ENCODE data around the gene CRYBB1. TPM values are rescaled to one million over a fixed set of nuclear protein-coding genes. Genes with fewer than 3 reads are reported as not detected.

CRYBB1 gene
- total RNA-seq, 4 donors from 2014 or later, result 0.55 to 4.1 TPM; not detected in 2

GRCh38 chr22:26589367-26589844 is 28.4 kb downstream of the CRYBB1 start:
- TF ChIP-seq POLR2A (IDR thresholded peaks at IDR 0.05), result no peak
- peak in 1 of 4 experiments; percentile 4 for TF ChIP-seq CTCF (IDR thresholded peaks at IDR 0.05)
- intact Hi-C loops (cut with DNase I; ENCODE audit: low total_unique reads), result no loop called here
- peak; percentile 24 to 33 for DNase-seq
- Histone ChIP-seq H3K4me3 (peak overlapping the region; percentile 37 to 99), H3K27me3 (no peaks in the 10 kb centered on the region), H3K36me3 (no peaks in the 10 kb centered on the region), H3K4me1 (peaks cover 0 to 6% of the 10 kb centered on the region in 2 donors), H3K27ac (peak overlapping the region; percentile 56 to 88), H3K9me3 (no peaks in the 10 kb centered on the region)

GRCh38 chr22:26588729-26589366 is 29.0 kb downstream of the CRYBB1 start:
- Histone ChIP-seq H3K27ac (peak overlapping the region; percentile 56 to 88), H3K9me3 (no peaks in the 10 kb centered on the region), H3K36me3 (no peaks in the 10 kb centered on the region), H3K27me3 (no peaks in the 10 kb centered on the region), H3K4me3 (peak overlapping the region; percentile 37 to 99), H3K4me1 (peaks cover 0 to 6% of the 10 kb centered on the region in 2 donors)
- intact Hi-C loops (cut with DNase I; ENCODE audit: low total_unique reads), result no loop called here
- no peak for DNase-seq
- TF ChIP-seq POLR2A (IDR thresholded peaks at IDR 0.05) (no peak), CTCF (IDR thresholded peaks at IDR 0.05) (no peak)

DNA sequence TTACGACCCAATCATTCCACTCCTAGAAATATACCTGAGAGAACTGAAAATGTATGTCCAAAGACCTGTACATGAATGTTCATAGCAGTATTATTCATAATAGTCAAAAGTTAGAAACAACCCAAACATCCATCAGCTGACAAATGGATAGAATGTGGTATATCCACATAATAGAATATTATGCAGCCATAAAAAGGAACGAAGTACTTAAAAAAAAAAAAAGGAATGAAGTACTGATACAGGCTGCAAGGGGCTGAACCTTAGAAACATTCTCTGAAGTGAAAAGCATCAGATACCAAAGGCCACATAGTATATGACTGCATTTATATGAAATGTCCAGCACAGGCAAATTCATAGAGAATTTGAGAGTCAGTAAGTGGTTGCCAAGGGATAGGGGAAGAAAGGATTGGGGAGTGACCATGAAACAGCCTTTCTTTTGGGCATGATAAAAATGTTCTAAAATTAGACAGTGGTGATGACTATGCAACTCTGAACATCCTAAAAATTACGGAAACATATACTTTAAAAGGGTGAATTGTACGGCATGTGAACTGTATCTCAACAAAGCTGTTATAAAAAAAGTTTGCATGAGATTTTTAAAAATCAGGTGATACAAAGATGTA is 29.7 kb downstream of the CRYBB1 start:
- no peaks in the 10 kb centered on the region for H3K36me3 ChIP-seq
- H3K9me3 ChIP-seq, result no peaks in the 10 kb centered on the region
- H3K4me3 ChIP-seq, result no peak overlapping the region
- peaks cover 0 to 6% of the 10 kb centered on the region in 2 donors for H3K4me1 ChIP-seq
- H3K27me3 ChIP-seq, result no peaks in the 10 kb centered on the region
- no peak overlapping the region for H3K27ac ChIP-seq
- intact Hi-C loops (cut with DNase I; ENCODE audit: low total_unique reads), result no loop called here
- DNase-seq, result no peak
- no peak for TF ChIP-seq CTCF (IDR thresholded peaks at IDR 0.05)

- no peak for TF ChIP-seq CTCF (IDR thresholded peaks at IDR 0.05)
- TF ChIP-seq POLR2A (IDR thresholded peaks at IDR 0.05), result no peak
Measured at GRCh38 chr22:26586556-26587325, 31.1 kb downstream of the CRYBB1 start.

More at GRCh38 chr22:26586556-26587325, 31.1 kb downstream of the CRYBB1 start:
- no peak overlapping the region for H3K4me3 ChIP-seq
- DNase-seq, result peak in 1 of 2 donors; percentile 34
- no peaks in the 10 kb centered on the region for H3K27me3 ChIP-seq
- peak overlapping the region; percentile 40 to 65 for H3K27ac ChIP-seq
- intact Hi-C loops (cut with DNase I; ENCODE audit: low total_unique reads), result no loop called here
- H3K9me3 ChIP-seq, result no peaks in the 10 kb centered on the region
- H3K36me3 ChIP-seq, result no peaks in the 10 kb centered on the region
- H3K4me1 ChIP-seq, result peaks cover 0 to 6% of the 10 kb centered on the region in 2 donors

All from uterus (tissue), 4 donors.